ENCODE results near the gene RPL23.
A peak's percentile ranks its signal among the peaks of the same experiment; 100 is the strongest.

The RPL23 gene

DNA sequence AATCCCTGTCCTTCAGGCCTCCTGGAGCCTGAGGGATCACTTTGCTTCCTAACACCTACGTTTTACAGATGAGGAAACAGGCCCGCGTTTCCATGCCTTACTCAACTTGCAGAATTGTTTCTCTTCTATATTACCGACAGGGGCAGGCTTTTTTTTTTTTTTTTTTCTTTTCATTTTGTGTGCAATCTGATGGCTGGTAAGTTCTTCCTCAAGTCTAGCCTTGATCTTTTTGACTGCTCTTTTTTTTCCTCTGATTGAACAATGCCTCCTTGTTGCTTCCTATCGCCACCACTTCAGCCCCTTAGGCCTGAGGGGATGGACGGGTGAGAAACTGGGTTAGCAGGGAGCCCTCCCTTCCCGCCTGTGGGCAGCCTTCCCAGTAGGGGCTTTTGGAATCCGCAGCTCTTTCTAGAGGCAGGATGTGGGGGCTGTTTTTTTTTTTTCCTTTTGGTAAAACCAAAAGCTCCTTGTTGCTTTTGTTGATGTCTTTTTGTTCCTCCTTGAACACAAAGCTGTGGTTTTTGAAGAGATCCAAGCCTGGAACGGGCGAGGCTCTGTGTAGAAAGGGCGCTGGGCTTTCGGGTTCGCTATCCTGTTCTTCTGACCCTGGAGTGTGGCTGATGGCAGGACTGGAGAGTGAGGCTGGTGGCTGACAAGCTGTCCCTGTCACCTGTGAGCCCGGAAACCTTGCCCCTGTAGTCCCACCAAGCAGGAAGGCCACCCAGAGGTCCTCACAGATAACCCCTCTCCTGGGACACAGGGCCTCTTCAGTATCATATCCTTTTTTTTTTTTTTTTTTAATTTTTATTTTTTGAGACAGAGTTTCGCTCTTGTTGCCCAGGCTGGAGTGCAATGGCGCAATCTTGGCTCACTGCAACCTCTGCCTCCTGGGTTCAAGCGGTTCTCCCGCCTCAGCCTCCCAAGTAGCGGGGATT lies 30.3 kb upstream of the RPL23 start:
- no peak for DNase-seq (ENCODE audit: low read depth in 2 of 2)

DNA sequence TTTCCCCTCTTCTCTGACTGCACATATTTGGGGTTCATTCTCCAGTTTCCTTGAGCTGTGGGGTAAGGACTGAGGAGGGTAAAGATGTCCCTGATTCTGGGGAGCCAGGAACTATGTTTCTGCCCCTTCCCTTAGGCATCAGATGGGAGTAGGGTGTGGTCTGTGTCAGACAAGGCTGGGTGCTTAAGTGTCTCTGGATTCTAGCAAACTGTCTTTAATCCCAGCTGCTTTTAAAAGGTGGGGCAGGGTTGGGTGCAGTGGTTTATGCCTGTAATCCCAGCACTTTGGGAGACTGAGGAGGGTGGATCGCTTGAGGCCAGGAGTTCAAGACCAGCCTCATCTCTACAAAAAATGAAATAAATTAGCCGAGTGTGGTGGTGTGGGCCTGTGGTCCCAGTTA lies 29.3 kb upstream of the RPL23 start:
- DNase-seq (ENCODE audit: low read depth in 2 of 2), result no peak

DNA sequence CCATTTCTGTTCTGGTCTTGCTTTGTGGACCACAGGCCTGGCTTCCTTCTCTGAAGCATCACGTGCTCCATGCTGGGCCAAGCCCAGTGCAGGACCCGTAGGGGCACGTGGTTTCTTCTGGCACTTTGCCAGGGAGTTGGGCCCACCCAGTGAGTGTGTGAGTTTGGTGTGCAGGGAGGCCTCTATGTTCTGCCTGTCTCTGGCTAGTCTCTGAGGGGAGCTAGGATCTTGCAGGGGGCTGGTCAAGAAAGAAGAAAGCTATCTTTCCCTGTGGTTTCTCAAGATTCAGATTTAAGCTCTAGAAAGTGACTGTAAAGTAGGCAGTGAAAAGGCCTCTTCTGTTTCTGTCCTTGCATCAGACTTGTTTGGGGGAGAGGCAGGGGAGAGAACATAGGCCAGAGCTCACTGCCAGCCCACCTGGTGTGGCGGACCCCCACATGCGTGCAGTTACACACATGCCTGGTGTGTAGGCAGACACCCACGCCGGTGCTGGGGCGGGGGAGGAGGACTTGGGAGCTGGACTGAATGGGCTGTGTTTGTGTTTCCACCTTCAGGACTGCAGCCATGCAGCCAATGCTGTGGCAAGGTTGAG lies 28.2 kb upstream of the RPL23 start:
- no peak for DNase-seq (ENCODE audit: low read depth in 2 of 2)

DNA sequence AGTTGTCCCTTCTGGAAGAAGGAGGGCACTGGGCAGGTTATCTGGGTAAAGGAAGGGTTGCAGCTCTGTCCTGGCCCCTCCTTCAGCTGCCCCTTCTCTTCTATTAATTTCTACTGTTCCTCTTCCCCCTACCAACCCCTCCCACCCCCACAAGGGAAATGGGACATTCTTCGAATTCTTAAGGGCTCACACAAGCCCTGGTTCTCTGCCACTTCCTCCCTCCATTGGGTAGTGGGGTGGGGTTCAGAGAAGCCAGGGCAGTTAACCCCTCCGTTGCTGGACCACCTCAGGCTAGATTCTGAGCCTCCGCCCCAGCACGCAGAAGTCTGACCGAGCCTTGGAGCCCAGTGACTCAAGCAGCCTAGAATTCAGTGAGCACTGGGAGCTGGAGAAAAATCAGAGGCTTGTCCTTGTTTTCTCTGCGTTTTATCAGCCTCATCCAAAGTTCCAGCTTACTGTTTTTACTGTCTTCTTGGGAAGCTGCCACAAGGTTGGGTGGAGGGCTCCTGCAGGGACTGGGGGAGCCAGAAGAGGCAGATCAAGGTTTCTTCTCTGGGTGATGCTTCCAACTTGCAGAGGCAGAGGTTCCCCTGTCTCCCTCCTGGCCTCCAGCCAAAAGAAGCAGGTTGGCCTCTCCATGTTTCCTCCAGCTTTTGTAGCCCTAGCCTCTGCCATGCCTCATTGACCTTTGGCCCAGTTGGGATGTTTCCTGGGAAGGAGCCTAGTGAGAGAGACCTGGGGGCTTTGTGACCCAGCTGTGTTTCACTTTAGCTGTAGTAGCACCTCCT lies 26.6 kb upstream of the RPL23 start:
- no peak for DNase-seq (ENCODE audit: low read depth in 2 of 2)

DNA sequence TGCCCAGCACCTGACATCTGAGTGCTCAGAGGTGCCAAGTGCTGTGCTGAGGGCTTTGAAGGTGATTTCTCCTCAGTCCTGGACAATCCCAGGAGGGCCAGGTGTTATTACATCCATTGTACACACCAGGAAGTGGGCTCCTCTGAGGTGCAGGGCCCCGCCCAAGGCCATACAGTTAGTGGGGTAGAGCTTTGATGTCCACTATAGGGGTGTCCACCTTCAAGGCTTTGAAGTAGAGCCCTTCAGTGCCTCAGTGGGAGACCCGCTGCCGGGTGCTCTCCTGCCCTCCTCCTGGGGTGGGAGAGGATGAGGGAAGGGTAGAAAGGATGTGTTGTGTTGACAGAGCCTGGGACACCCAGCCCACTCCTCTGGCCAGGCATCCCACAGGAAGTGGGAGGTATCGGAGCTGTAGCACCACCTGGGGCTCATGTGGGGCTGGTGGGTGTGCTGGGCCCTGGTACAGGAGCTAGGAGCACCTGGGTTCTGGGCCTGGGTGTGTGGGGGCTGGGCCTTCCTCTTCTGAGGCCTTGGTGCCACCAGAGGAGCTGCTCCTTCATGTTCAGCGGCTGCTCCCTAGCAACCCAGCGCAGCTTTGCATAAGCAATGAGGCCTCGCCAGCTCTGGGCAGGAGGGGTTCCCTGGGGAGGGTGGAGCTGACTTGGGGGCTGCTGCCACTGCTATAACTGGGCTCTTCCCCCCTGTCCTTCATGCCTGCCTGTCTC lies 23.8 kb upstream of the RPL23 start:
- no peak for DNase-seq (ENCODE audit: low read depth in 2 of 2)

DNA sequence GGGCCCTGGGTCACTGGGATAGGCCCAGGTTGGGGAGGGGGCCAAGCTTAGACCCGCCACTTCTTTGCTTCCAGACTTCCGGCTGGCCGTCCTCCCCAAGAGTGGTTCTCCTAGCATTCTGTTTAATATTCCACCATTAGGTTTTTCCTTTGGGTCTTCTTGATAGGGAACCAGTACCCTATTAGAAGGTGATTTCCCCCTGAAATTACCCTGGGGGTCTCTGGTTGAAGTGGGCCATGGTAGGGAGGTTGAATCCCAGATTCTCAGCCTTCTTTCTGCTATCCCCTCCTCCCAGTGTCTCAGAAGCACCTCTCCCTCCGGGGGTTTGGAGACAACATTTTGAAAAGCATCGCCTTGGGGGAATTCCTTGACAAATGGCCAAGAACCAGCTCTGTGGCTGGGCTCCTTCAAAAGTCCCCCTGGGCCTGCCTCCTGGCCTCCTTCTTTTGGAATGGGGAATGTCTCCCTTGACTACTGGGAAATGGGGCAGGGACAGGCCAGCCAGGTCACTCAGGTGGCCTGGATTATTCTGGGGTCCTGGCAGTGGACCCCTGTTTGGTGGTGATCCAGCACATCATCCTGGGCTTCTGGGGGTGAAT lies 22.1 kb upstream of the RPL23 start:
- no peak for DNase-seq (ENCODE audit: low read depth in 2 of 2)

DNA sequence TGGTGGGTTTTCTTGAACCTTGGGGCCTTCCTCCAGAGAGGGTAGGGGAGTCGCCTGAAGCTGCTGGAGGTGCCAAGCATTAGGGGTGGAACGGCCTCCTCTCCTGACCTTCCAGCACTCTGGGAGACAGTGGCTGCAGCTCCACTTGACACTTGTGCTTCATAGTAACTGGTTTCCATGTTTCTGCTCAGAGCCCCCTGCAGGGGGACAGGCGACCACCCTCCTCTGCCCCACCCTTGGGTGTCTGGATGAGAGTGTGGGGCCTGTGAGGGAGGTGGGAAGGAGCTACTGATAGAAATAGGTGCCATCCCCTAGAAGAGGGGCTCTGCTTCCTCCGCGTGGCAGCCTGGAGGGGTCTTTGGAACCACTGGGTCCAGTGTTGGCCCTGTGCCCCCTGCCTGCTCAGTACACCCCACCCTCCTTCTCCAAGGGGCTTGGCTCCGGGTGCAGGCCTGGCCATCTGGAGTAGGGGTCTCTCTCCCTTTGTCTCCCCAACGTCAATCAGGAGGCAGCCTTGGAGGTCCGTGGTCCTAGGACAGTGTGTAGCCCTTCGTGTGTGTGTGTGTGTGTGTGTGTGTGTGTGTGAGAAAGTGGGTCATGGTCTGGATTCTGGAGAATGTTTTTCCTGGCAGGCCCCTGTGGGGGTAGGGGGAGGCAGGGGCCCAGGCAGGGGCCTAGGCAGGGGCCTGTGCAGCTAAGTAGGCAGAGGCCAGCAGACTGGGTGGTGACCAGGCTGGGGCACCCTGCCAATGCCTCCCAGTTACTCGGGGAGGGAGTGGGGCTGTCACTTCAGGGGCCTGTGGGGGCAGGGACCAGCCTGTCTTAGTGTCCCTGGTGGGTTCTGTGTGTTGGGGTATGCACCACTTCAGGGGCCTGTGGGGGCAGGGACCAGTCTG lies 21.2 kb upstream of the RPL23 start:
- no peak for DNase-seq (ENCODE audit: low read depth in 2 of 2)

DNA sequence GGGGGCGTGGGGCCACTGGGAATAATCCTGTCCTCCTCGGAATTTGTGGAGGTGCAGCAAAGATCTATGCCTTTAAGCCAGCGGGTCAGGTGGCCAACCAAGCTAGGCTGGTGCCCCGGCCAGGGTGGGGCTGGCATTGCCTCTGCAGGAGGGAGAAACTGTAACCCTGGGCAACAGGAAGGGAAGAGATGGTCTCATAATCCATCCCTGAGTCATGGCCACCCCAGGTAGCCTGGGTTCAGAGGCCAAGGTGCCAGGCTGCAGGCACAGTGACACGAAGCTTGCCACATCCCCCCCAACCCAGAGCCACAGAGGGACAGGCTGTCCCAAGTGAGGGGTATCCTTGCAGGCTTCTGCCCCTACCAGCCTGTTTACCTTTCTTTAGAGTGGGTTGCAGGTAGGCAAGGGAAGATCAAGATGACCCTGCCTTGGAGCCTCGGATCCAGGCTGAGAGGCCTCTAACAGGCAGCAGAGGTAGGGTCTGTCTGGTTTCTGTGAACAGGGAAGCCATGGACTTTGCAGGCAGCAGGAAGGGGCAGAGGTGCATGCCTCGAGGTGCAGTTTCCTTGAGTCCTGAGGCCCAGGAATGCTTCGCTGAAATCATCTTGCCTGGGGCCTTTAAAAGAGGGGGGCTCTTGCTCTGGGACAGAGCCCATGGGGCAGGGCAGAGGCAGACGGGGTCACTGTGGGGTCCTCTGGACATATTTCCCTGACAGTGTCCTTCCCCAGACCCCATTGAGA lies 20.3 kb upstream of the RPL23 start:
- DNase-seq (ENCODE audit: low read depth in 2 of 2), result no peak

DNA sequence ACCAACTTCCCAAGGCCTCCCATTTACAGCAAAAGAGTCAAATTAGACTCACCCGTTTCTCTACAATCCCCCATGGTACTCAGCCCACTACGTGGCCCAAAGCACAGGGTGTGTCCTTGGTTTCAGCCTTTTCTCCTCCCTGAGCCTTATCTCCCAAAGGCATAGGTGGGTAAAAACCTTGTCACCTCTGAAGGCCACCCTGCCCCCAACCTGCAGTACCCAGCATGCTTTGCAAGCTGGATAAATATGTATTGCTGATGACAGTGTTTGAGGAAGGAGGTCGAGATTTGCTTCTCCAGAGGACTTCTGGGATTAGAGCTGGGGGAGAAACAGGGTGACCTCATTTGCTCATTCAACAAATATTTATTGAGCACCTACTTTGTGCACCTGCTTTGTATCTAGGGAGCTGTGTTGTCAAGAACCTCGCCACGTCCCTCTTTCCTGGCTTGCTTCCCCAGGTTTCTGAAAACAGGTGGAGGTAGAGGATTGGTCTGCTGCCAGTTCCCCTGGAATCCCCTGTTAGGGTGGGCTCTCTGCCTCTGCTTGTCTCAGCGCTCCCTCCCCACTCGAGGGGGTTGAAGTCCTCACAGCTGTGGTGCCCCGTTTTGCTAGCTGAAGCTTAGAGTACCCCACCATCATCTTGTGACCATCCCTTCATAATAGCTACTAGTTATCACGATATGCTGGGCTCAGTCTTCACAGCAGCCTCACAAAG lies 19.3 kb upstream of the RPL23 start:
- DNase-seq (ENCODE audit: low read depth in 2 of 2), result no peak

DNA sequence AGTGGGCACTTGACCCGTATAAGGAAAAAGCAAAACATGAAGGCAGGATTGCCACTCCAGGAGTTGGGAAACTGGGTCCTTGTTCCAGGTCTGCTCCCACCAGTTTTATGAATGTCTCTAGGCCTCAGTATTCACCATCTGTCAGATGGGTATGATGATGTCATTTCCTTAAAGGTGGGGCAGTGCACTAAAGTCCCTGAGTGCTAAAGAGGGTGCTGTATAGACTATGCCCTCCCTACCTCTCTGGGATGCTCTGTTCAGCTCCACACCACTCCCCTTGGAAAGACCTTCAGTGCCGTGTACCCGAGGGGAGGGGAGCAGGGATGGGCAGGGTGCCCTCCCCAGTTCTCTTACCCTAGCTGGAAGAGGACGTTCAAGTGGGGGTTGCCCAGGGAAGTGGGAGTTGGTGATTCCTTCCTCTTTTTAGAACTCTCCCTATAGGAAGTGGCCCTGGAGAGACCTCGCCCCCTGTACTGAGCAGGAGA lies 18.5 kb upstream of the RPL23 start:
- DNase-seq (ENCODE audit: low read depth in 2 of 2), result no peak

DNA sequence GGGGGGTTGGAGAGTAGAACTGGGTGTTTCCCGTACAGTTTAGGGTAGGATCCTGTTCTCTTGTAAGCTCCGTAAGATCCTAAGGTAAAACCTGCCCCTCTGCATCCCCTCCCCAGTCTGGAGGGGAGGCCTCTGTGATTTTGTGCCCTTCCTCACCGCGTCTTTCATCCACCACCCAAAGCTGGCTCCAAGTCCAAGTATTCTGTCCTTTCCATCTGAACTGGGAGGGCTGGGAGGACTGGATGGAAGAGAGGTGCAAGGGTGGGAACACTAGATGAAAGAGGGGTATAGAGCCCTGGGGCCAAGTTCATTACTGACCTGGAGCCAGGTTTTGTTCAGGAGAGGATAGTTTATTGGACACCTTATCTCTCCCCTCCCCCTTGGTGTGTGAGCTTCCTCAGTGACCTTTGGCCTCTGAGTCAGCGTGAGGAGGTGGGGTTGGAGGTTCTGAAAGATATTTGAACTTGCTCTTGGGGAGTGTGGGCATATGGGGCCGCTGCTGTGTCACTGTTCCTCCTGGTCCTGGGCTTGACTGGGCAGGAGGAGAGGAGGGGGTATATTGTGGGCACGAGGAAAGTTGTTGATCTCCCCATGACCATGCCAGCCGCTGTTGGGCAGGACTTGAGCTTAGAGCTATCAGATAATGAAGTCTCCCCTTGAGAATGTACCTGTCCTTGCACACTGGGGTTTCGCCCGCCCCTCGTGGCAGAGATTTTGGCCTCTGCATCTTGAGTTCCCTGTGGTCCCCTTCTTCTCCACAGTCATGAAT lies 17.9 kb upstream of the RPL23 start:
- DNase-seq (ENCODE audit: low read depth in 2 of 2), result peak in 1 of 2 experiments; percentile 78

DNA sequence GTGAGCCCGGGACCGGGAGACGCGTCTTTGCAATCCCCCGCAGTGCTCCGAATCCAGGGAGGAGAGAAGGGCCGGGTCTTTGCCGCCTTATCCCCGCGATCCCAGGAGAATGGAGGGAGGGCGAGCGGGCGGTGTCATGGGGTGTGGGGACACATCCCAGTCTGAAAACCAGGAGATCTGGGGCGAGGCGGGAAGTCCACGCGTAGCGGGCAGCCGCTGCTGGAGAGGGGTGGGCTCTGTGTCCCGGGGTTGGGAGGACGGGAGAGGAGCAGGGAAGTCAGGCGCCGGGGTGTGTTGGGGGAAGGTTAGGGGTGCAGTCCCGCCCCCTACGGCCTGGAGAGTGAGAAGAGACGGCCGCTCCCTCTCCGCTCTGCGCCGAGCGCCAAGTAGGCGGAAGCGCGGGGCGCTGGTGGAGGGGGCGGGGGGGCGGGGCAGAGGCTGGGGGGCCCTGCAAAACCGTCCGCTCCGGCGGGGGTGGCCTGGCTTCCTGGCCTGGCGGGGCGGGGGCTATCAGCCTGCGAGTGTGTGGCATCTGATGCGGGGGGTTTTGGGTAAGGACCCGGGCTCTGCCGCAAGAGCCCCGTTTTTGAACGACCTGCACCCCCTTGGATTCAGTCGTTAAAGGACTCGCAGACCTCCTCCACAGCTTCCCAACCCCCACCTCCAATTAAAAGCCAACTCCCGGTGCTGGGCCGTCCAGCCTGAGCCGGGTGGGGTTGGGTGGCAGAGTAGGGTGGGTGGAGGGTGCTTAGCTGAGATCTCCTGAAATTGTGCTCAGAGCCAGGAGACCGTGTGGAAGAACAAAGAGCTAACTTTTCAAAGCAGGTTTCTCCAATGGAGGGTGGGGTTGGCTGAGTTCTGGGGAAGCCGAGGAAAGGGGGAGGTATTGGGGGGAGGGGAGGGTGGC lies 17.0 kb upstream of the RPL23 start:
- DNase-seq (ENCODE audit: low read depth in 2 of 2), result peak in 1 of 2 experiments; percentile 63

DNA sequence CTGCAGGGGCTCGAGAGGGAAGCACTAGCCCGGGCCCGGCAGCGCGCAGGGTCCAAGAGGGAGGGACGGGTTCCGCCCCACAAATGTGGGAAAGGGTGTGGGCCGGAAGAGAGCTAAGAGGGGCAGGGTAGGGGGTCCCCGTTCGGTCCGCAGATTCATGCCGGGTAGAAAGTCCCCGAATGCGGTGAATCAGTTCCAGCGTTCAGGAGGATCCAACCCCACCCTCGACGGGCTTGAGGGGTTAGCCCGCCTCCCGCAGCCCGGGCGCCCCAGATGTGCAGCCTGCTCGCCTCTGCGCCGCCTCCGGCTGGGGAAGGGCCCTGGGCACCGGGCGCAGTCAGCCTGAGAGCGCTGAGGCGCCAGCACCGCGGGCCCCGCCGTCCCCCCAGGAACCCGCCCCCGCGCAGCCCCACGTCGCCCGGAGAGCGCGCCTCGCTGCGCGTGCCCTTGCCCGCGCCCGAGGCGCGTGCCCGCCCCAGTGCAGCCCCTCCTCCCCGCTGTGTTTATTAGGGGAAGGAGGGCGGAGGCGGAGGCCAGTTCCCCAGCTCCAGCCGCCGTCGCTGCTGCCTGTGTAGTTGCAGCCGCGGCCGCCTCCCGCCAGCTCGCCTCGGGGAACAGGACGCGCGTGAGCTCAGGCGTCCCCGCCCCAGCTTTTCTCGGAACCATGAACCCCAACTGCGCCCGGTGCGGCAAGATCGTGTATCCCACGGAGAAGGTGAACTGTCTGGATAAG lies 16.2 kb upstream of the RPL23 start, which contains the start of gene LASP1:
LASP1 (plus strand) TSS at position 533 of the 733 bp plus-strand sequence; CDS start at position 665, 132 bp downstream.
- DNase-seq (ENCODE audit: low read depth in 2 of 2), result peak; percentile 66 to 79

DNA sequence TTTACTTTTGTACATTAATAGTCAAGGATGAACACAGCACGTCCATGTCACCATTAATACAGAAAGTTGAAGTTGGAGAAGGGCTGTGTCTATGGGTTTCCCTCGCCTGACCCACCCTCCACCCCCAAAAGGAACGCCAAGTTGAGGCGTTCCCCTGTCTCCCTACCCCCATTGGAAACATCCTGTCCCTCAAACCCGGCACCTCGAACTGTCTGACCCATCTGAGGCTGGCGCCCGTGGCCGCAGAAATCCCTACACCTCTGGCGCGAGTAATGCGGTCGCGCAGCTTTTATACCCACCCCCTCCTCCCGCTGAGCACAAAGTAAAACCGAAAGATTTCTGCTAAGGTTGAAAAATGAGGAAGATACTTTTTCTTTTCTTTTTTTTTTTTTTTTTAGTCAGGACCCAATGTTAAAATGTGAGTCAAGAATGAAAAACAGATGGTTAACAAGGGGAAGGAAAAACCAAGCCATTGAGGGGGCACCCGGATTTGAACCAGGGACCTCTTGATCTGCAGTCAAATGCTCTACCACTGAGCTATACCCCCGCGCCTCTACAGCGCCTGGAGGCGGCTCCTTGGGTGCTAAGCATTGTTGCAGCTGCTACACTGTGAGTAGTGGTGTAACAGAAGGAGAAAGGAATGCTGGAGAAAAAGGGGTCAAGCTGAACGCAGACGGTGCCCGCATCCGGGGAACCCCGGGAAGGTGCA lies 15.4 kb upstream of the RPL23 start:
- DNase-seq (ENCODE audit: low read depth in 2 of 2), result peak; percentile 94
